GM21381 (cell line): ENCODE results near the gene EBF3.

Experiments used
- ATAC-seq: cut with Tn5 transposase; IDR thresholded peaks from one replicate; pipeline ENCODE4 v1.9.1; 2021; ENCODE audit warnings: mild to moderate bottlenecking, moderate library complexity; ENCODE audit not compliant: unreplicated experiment

EBF3 gene

GRCh38 chr10:129811208-129811607 is 152.9 kb downstream of the EBF3 start:
- no peak for ATAC-seq

DNA sequence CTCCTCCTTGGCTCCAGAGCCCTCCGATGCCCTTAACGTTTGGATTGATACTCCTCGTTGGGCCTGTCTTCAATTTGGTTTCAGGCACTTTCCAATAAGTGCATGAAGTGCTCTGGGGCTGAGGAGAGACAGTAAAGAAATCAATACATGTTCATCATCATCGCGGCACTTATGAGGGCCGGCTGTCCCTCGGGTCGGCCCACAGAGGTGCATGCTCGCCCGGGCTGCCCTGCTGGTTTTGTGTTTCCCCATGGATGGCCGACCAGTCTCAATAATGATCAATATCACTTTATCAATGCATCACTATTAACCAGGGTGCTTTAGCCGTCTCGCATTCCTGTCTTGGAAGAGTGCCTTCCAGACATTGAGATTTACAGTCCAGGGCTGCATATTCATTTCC is 154.2 kb downstream of the EBF3 start:
- no peak for ATAC-seq

- no peak for ATAC-seq
Measured at GRCh38 chr10:129809431-129809830, 154.6 kb downstream of the EBF3 start.

DNA sequence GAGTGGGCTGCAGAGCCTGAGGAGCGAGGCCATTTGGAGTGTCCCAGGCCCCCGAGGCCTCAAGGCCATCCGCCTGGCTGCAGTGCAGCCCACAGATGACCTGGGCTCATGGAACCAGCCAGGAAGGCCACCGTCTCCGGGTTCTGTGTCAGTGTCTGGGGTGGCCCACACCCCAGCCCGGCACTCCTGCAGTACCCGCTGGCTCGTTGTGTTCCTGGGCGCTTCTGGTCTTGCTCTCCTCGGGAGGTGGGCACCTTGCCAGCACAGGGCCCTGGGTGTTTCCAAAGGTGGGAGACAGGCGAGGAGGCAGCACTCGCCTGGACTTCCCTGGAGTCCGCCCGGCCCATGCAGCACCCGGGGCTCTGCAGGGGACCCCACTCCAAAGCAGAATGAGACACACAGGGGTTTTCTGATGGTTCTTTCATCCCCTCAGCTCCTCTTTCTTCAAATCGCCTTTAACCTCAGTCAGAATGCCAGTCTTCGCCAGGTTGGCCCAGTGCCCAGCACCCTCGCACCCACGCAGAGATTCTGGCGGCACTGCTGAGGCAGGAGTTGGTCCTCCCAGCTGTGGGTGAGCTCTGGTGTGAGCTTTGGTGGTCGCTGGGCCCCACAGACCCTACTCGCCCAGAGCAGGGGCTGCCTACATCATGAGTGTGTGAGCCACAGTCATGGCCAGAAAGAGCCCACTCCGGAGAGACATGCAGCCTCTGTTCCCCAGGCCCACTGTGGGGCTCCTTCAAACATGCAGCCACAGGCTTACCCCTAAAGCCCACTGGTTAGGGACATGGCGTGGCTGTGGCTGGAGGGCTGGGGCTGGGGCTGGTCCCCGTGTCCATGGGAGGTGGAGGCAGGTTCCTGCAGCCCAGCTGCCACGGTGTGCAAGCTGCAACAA is 155.7 kb downstream of the EBF3 start:
- ATAC-seq: no peak

DNA sequence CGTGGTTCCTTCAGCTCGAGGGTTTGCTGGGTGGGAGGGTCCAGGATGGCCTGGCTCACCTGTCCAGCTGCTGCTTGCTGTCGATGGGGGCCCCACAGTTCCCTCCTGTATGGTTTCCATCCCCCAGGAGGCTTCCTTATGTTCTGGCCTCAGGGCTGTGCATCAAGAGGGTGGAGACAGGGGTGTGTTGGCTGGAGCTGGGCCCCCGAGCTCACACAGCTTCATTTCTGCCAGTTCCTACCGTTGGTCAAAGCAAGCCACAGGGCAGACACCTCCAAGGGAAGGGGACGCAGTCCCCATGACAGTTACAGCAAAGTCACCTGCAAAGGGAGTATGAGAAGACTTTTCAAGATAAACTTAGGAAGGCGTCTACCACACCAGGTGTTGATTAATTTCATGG is 156.9 kb downstream of the EBF3 start:
- no peak for ATAC-seq

DNA sequence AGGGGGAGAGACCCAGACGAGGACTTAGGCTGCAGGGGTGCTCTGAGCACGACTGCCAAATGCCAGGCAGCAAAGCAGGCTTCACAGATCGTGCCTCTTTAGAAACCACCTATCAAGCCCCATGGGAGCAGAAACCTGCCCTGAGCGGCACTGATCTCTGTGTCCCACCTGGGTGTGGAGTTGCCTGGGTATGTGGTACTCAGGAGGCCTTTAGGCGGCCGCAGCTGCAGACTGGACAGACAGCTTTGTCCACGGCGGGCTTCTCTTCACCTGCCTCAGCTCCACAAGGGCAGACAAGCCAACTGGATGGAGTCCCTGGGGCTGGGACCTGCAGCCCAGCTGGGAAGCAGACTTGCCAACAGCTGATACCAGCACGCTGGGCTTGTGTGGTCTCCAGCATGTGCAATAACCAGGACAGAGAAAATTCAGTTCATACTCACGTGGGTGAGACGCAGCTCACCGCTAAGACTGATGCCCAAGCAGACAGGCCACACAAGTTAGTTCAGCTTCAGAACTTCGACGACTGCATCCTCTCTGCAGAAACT is 163.2 kb downstream of the EBF3 start:
- ATAC-seq: no peak

GRCh38 chr10:129799942-129800341 is 164.1 kb downstream of the EBF3 start:
- no peak for ATAC-seq

GRCh38 chr10:129796710-129797420 is 167.2 kb downstream of the EBF3 start:
- ATAC-seq: no peak

GRCh38 chr10:129793996-129794395 is 170.1 kb downstream of the EBF3 start:
- ATAC-seq: no peak

DNA sequence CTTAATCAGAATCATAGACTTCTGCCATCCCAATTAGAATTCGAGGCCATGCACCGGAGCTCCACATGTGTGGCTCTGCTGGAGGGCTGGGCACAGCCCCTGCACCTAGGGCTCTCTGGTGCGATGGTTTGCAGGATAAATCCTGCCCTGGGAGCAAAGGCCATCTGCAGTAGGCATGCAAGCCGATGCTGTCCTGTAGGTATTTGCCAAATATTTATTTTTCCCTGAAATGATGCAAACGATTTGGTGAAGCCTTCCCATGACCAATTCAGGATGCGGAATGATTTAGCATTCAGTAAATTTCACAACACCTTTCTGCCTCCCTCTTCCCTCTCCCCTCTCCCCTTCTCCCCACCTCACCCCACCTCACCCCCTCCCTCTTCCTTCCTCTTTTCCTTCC is 170.6 kb downstream of the EBF3 start:
- no peak for ATAC-seq

GRCh38 chr10:129792864-129793263 is 171.2 kb downstream of the EBF3 start:
- ATAC-seq: no peak

GRCh38 chr10:129792141-129792540 is 171.9 kb downstream of the EBF3 start:
- ATAC-seq: no peak

DNA sequence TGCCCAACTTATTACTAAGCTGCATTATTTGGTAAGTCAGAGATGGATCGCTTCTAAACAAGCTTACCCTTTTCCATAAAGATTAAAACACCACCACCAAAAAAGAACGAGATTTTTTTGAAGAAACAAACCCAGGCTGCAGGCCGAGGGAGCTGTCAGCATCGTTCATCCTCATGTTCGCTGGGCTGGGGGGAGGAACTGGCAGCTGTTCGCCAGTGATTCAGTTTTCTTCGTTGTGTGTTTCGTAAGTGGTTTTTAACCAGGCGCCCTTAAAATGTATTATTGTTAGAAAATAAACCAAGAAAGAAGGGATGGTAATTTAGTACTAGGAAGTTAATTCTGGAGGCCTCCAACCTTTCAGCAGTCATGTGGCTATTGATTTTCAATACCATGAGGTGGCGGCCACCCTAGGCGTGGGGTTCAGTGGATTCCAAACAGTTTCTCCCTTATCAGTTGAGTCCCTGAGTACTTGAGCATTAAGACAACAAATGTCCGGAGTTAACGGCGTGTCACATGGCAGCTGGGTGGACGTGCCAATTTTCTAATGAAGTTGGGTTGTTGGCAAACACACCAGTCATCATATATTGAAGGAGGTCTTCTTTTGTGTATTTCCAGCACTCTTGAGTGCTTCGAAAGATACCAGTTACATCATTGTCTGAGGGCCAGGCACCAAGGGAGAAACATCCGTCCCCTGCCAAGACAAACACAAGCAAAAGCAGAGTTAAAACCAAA is 173.2 kb downstream of the EBF3 start:
- no peak for ATAC-seq

DNA sequence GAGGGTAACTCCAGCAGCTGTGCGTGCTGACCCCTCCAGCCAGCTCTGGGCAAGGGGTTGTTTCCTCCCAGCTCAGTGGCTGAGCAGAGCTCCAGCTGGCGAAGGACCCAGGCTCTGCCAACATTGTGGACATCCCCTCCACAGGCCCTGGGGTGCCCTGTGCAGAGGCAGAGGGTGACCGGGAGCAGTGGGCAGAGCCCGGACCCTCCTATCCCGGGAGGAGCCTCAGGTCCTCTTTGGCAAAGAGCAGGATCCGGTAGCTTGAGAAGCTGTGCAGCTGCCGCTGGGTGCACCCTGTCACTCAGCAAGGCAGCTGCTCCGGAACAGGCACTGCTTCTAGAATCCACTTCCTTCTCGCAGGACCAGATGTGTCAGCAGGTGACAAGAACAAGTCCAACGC is 175.9 kb downstream of the EBF3 start:
- ATAC-seq: no peak

- no peak for ATAC-seq
Measured at GRCh38 chr10:129787557-129787956, 176.5 kb downstream of the EBF3 start.

- no peak for ATAC-seq
Measured at GRCh38 chr10:129786216-129786615, 177.9 kb downstream of the EBF3 start.

GRCh38 chr10:129785536-129785981 is 178.5 kb downstream of the EBF3 start:
- no peak for ATAC-seq
